PC-9 (cell line): ENCODE results near the gene EHD4. TPM values are rescaled to one million over a fixed set of nuclear protein-coding genes. Genes with fewer than 3 reads are reported as not detected.

Experiments
- BruUV-seq: library from RNA; stranded (reverse); fragments of 400-500 nt; replicated peaks from 2 replicates; lab custom pipeline; 2021; lab: Mats Ljungman, UMichigan
- CTCF ChIA-PET: fragments of 300-600 bp; sonication (Branson Sonifier 250); formaldehyde crosslinking; loops from one replicate; lab custom pipeline; 2022; ENCODE audit warnings: antibody characterized with exemption; lab: Charles Lee
- POLR2A ChIA-PET: fragments of 300-600 bp; sonication (Branson Sonifier 250); formaldehyde crosslinking; loops from one replicate; lab custom pipeline; 2022; ENCODE audit warnings: antibody characterized with exemption; ENCODE audit not compliant: unreplicated experiment; lab: Charles Lee
- DNase-seq, 2 experiments: peaks; one replicate each; pipeline versions ENCODE4 v3.0.0 to v3.0.0-alpha.2; 2015 to 2022; ENCODE audit warnings: mixed read lengths in 1 of 2
- H2AFZ ChIP-seq: fragments of 200-600 bp; sonication (generic); 2 replicates; pipeline ENCODE4 v1.8.1; 2017; ENCODE audit warnings: antibody characterized with exemption
- H3F3A ChIP-seq: fragments of 200-600 bp; sonication (generic); 2 replicates; pipeline ENCODE4 v1.8.1; 2017; ENCODE audit warnings: antibody characterized with exemption, mild to moderate bottlenecking, low read depth; ENCODE audit not compliant: insufficient read depth
- H3K27ac ChIP-seq: fragments of 200-600 bp; sonication (generic); 2 replicates; pipeline ENCODE4 v1.6.1; 2016; ENCODE audit warnings: mixed run types
- H3K27me3 ChIP-seq: fragments of 200-600 bp; sonication (generic); 2 replicates; pipeline ENCODE4 v1.6.1; 2016; ENCODE audit warnings: low read depth, mixed run types; ENCODE audit not compliant: insufficient read depth
- H3K36me3 ChIP-seq: fragments of 200-600 bp; sonication (generic); 2 replicates; pipeline ENCODE4 v1.6.1; 2016; ENCODE audit warnings: low read depth, mixed run types
- H3K4me1 ChIP-seq: fragments of 200-600 bp; sonication (generic); replicated peaks from 2 replicates; pipeline ENCODE4 v1.6.1; 2016; ENCODE audit warnings: mixed run types; ENCODE audit not compliant: insufficient read depth
- H3K4me2 ChIP-seq: fragments of 200-600 bp; sonication (generic); 2 replicates; pipeline ENCODE4 v1.6.1; 2017; ENCODE audit warnings: mixed run types
- H3K4me3 ChIP-seq: fragments of 200-600 bp; sonication (generic); 2 replicates; pipeline ENCODE4 v1.6.1; 2016; ENCODE audit warnings: mixed run types
- H3K79me2 ChIP-seq: fragments of 200-600 bp; sonication (generic); 2 replicates; pipeline ENCODE4 v1.6.1; 2017; ENCODE audit warnings: low read depth, mixed run types
- H3K9me2 ChIP-seq: fragments of 200-600 bp; sonication (generic); 2 replicates; pipeline ENCODE4 v1.8.1; 2017; ENCODE audit warnings: mild to moderate bottlenecking; ENCODE audit not compliant: insufficient read depth
- H3K9me3 ChIP-seq: fragments of 200-600 bp; sonication (generic); 2 replicates; pipeline ENCODE4 v1.8.1; 2016; ENCODE audit warnings: low read depth; ENCODE audit not compliant: insufficient read depth
- H4K20me1 ChIP-seq: fragments of 200-600 bp; sonication (generic); 2 replicates; pipeline ENCODE4 v1.8.1; 2017; ENCODE audit not compliant: insufficient read depth
- CTCF ChIP-seq: fragments of 200-600 bp; sonication (generic); conservative IDR thresholded peaks from 2 replicates; pipeline ENCODE4 v1.6.1; 2017; ENCODE audit warnings: mixed run types, antibody characterized with exemption, mild to moderate bottlenecking, moderate library complexity
- EZH2 ChIP-seq: fragments of 200-600 bp; sonication (generic); IDR thresholded peaks from 2 replicates; pipeline ENCODE4 v1.8.0; 2017; ENCODE audit warnings: antibody characterized with exemption, low read depth
- intact Hi-C: fragments of 100-400 bp; cut with micrococcal nuclease; formaldehyde crosslinking; loops from one replicate; pipeline ENCODE4 v1.10.0; 2022; ENCODE audit not compliant: unreplicated experiment
- total RNA-seq: library from RNA; stranded (reverse); gene quantifications from 2 replicates; pipeline ENCODE4 v1.2.3, GENCODE V29; 2021

The EHD4 gene
- total RNA-seq, 1 experiment from 2014 or later: 18.1 TPM

GRCh38 chr15:41911691-41912345, 60.5 kb downstream of the EHD4 start:
- no TSS peak for BruUV-seq
- Histone ChIP-seq H4K20me1 (no peaks in the 10 kb centered on the region), H3K79me2 (no peaks in the 10 kb centered on the region), H3K4me3 (no peak overlapping the region), H3K4me1 (no peaks in the 10 kb centered on the region), H3K27ac (no peak overlapping the region), H2AFZ (no peak overlapping the region), H3K27me3 (no peaks in the 10 kb centered on the region), H3F3A (no peaks in the 10 kb centered on the region), H3K9me2 (no peaks in the 10 kb centered on the region), H3K9me3 (no peaks in the 10 kb centered on the region), H3K36me3 (no peaks in the 10 kb centered on the region), H3K4me2 (no peak overlapping the region)
- CTCF ChIA-PET: no interaction called here
- intact Hi-C loops: loop anchor here (10.0 kb wide), 1 partner anchor 143 kb away; no protein-coding TSS in a partner anchor
- DNase-seq: no peak
- POLR2A ChIA-PET: no interaction called here
- TF ChIP-seq CTCF (no peak), EZH2 (no peak)

- Histone ChIP-seq H3K4me1 (no peaks in the 10 kb centered on the region), H3K79me2 (no peaks in the 10 kb centered on the region), H3K9me2 (no peaks in the 10 kb centered on the region), H4K20me1 (0 out of 2 replicates have a peak, but pooled peaks cover 6% of the 10 kb centered on the region), H3K27me3 (no peaks in the 10 kb centered on the region), H3K27ac (no peak overlapping the region), H3K4me3 (no peak overlapping the region), H3K36me3 (no peaks in the 10 kb centered on the region), H3F3A (no peaks in the 10 kb centered on the region), H2AFZ (no peak overlapping the region), H3K4me2 (no peak overlapping the region), H3K9me3 (no peaks in the 10 kb centered on the region)
- POLR2A ChIA-PET: no interaction called here
- TF ChIP-seq EZH2 (no peak), CTCF (no peak)
- BruUV-seq: no TSS peak
- CTCF ChIA-PET: no interaction called here
- DNase-seq: no peak
- intact Hi-C loops: loop anchor here (10.0 kb wide), 1 partner anchor 324 kb away; no protein-coding TSS in a partner anchor
These were observed 63.5 kb downstream of the EHD4 start for GRCh38 chr15:41908736-41909461.

- POLR2A ChIA-PET: no interaction called here
- BruUV-seq: no TSS peak
- Histone ChIP-seq H3K9me3 (no peaks in the 10 kb centered on the region), H3K27me3 (no peaks in the 10 kb centered on the region), H3K9me2 (no peaks in the 10 kb centered on the region), H3F3A (no peaks in the 10 kb centered on the region), H3K4me2 (no peak overlapping the region), H3K4me1 (no peaks in the 10 kb centered on the region), H4K20me1 (0 out of 2 replicates have a peak, but pooled peaks cover 6% of the 10 kb centered on the region), H3K79me2 (no peaks in the 10 kb centered on the region), H3K36me3 (no peaks in the 10 kb centered on the region), H3K4me3 (no peak overlapping the region), H3K27ac (no peak overlapping the region), H2AFZ (no peak overlapping the region)
- no peak for DNase-seq
- intact Hi-C loops: loop anchor here (10.0 kb wide), 1 partner anchor 322 kb away; no protein-coding TSS in a partner anchor
- CTCF ChIA-PET: no interaction called here
- TF ChIP-seq CTCF: no peak
- TF ChIP-seq EZH2: no peak
These were observed 65.2 kb downstream of the EHD4 start for GRCh38 chr15:41907141-41907540.
